Measurements from ENCODE around the gene SRL. TPM values are rescaled to one million over a fixed set of nuclear protein-coding genes. Genes with fewer than 3 reads are reported as not detected.
"Not testable (repeated sequence)": the region's sequence is repeated elsewhere in the genome, so short reads cannot be mapped to it uniquely, and the experiment has no call there.

Gene SRL
- total and polyA plus RNA-seq, 4 experiments from 2014 or later, result not detected

GRCh38 chr16:4214215-4214621 is 27.7 kb downstream of the SRL start:
- Histone ChIP-seq H3K27me3 (ENCODE audit: insufficient read depth, low read length) (no peaks in the 10 kb centered on the region), H3K36me3 (ENCODE audit: insufficient read depth, low read length) (no peaks in the 10 kb centered on the region), H3K4me3 (ENCODE audit: low read length in 2 of 2) (no peak overlapping the region), H3K27ac (ENCODE audit: low read depth, low read length) (no peak overlapping the region), H3K4me1 (ENCODE audit: insufficient read depth, low read length) (no peaks in the 10 kb centered on the region), H3K9me3 (ENCODE audit: control insufficient read depth in 1 of 2, low read length in 2 of 2) (no peaks in the 10 kb centered on the region)
- H3K36me3 Mint-ChIP-seq, result no peaks in the 10 kb centered on the region
- ChIA-PET CTCF (ENCODE audit: partially characterized antibody) (interaction anchor here (1.4 kb wide), 1 partner anchor 10 kb away, joined by 3 read pairs; no protein-coding TSS in a partner anchor), POLR2A (ENCODE audit: partially characterized antibody) (no interaction called here)
- intact Hi-C loops (cut with micrococcal nuclease), result no loop called here
- no peaks in the 10 kb centered on the region for H3K4me1 Mint-ChIP-seq
- H3K27ac Mint-ChIP-seq, result peak overlapping the region in 1 of 7 donors; percentile 47
- no peak for DNase-seq
- H3K27me3 Mint-ChIP-seq, result peaks cover 0 to 5% of the 10 kb centered on the region in 2 donors
- no peaks in the 10 kb centered on the region for H3K9me3 Mint-ChIP-seq
- H3K4me3 Mint-ChIP-seq, result no peak overlapping the region

- no peak overlapping the region for H3K4me3 Mint-ChIP-seq
- H3K27me3 Mint-ChIP-seq, result peaks cover 0 to 5% of the 10 kb centered on the region in 2 donors
- Histone ChIP-seq H3K27me3 (ENCODE audit: insufficient read depth, low read length) (no peaks in the 10 kb centered on the region), H3K4me1 (ENCODE audit: insufficient read depth, low read length) (no peaks in the 10 kb centered on the region), H3K27ac (ENCODE audit: low read depth, low read length) (no peak overlapping the region), H3K4me3 (ENCODE audit: low read length in 2 of 2) (no peak overlapping the region), H3K36me3 (ENCODE audit: insufficient read depth, low read length) (no peaks in the 10 kb centered on the region), H3K9me3 (ENCODE audit: control insufficient read depth in 1 of 2, low read length in 2 of 2) (no peaks in the 10 kb centered on the region)
- H3K9me3 Mint-ChIP-seq, result no peaks in the 10 kb centered on the region
- no peaks in the 10 kb centered on the region for H3K4me1 Mint-ChIP-seq
- H3K36me3 Mint-ChIP-seq, result no peaks in the 10 kb centered on the region
- CTCF ChIA-PET (ENCODE audit: partially characterized antibody), result interaction anchor here (1.4 kb wide), 1 partner anchor 9 kb away, joined by 3 read pairs; no protein-coding TSS in a partner anchor
- no peak for DNase-seq
- intact Hi-C loops (cut with micrococcal nuclease), result no loop called here
- POLR2A ChIA-PET (ENCODE audit: partially characterized antibody), result no interaction called here
- H3K27ac Mint-ChIP-seq, result no peak overlapping the region
Measured at GRCh38 chr16:4213737-4214136, 28.1 kb downstream of the SRL start.

GRCh38 chr16:4212934-4213296 is 29.0 kb downstream of the SRL start:
- H3K27me3 ChIP-seq (ENCODE audit: insufficient read depth, low read length), result no peaks in the 10 kb centered on the region
- Mint-ChIP-seq H3K9me3 (no peaks in the 10 kb centered on the region), H3K4me1 (peaks cover 0 to 8% (median 3%) of the 10 kb centered on the region in 4 donors), H3K4me3 (no peak overlapping the region), H3K27me3 (peaks cover 0 to 5% of the 10 kb centered on the region in 2 donors), H3K36me3 (no peaks in the 10 kb centered on the region), H3K27ac (no peak overlapping the region)
- CTCF ChIA-PET (ENCODE audit: partially characterized antibody), result interaction anchor here (1.4 kb wide), 1 partner anchor 8 kb away, joined by 3 read pairs; no protein-coding TSS in a partner anchor
- H3K4me3 ChIP-seq (ENCODE audit: low read length in 2 of 2), result no peak overlapping the region
- H3K27ac ChIP-seq (ENCODE audit: low read depth, low read length), result no peak overlapping the region
- intact Hi-C loops (cut with micrococcal nuclease), result no loop called here
- H3K4me1 ChIP-seq (ENCODE audit: insufficient read depth, low read length), result no peaks in the 10 kb centered on the region
- no peaks in the 10 kb centered on the region for H3K36me3 ChIP-seq (ENCODE audit: insufficient read depth, low read length)
- H3K9me3 ChIP-seq (ENCODE audit: control insufficient read depth in 1 of 2, low read length in 2 of 2), result no peaks in the 10 kb centered on the region
- POLR2A ChIA-PET (ENCODE audit: partially characterized antibody), result no interaction called here
- no peak for DNase-seq

- DNase-seq, result no peak
- CTCF ChIA-PET (ENCODE audit: partially characterized antibody), result no interaction called here
- peaks cover 0 to 13% (median 5%) of the 10 kb centered on the region in 4 donors for H3K4me1 Mint-ChIP-seq
- peak overlapping the region in 1 of 7 donors; percentile 11 for H3K27ac Mint-ChIP-seq
- POLR2A ChIA-PET (ENCODE audit: partially characterized antibody), result no interaction called here
- Histone ChIP-seq H3K4me1 (ENCODE audit: insufficient read depth, low read length) (peaks cover 4% of the 10 kb centered on the region), H3K9me3 (ENCODE audit: control insufficient read depth in 1 of 2, low read length in 2 of 2) (no peaks in the 10 kb centered on the region), H3K4me3 (ENCODE audit: low read length in 2 of 2) (no peak overlapping the region), H3K27me3 (ENCODE audit: insufficient read depth, low read length) (no peaks in the 10 kb centered on the region), H3K36me3 (ENCODE audit: insufficient read depth, low read length) (no peaks in the 10 kb centered on the region), H3K27ac (ENCODE audit: low read depth, low read length) (no peak overlapping the region)
- no peaks in the 10 kb centered on the region for H3K9me3 Mint-ChIP-seq
- intact Hi-C loops (cut with micrococcal nuclease), result no loop called here
- no peak overlapping the region for H3K4me3 Mint-ChIP-seq
- peaks cover 0 to 5% of the 10 kb centered on the region in 2 donors for H3K27me3 Mint-ChIP-seq
- no peaks in the 10 kb centered on the region for H3K36me3 Mint-ChIP-seq
Measured at GRCh38 chr16:4212211-4212933, 29.5 kb downstream of the SRL start.

GRCh38 chr16:4211445-4212210 is 30.3 kb downstream of the SRL start:
- H3K27ac Mint-ChIP-seq; H3K9me3 Mint-ChIP-seq; H3K36me3 ChIP-seq (ENCODE audit: insufficient read depth, low read length); intact Hi-C loops (cut with micrococcal nuclease); H3K27me3 Mint-ChIP-seq; H3K27ac ChIP-seq (ENCODE audit: low read depth, low read length); H3K27me3 ChIP-seq (ENCODE audit: insufficient read depth, low read length); H3K9me3 ChIP-seq (ENCODE audit: control insufficient read depth in 1 of 2, low read length in 2 of 2); CTCF ChIA-PET (ENCODE audit: partially characterized antibody); DNase-seq; H3K4me3 ChIP-seq (ENCODE audit: low read length in 2 of 2); H3K36me3 Mint-ChIP-seq; H3K4me3 Mint-ChIP-seq; POLR2A ChIA-PET (ENCODE audit: partially characterized antibody): not testable (repeated sequence)
- peaks cover 12% of the 10 kb centered on the region for H3K4me1 ChIP-seq (ENCODE audit: insufficient read depth, low read length)
- H3K4me1 Mint-ChIP-seq, result peaks cover 3 to 21% (median 10%) of the 10 kb centered on the region in 4 donors

GRCh38 chr16:4209666-4210065 is 32.2 kb downstream of the SRL start:
- H3K27ac Mint-ChIP-seq, result no peak overlapping the region
- no peaks in the 10 kb centered on the region for H3K36me3 Mint-ChIP-seq
- H3K27me3 ChIP-seq (ENCODE audit: insufficient read depth, low read length), result no peaks in the 10 kb centered on the region
- H3K4me1 Mint-ChIP-seq, result peaks cover 4 to 28% (median 12%) of the 10 kb centered on the region in 4 donors
- DNase-seq, result no peak
- ChIA-PET CTCF (ENCODE audit: partially characterized antibody) (interaction anchor here (0.6 kb wide), 1 partner anchor 77 kb away, joined by 3 read pairs; no protein-coding TSS in a partner anchor), POLR2A (ENCODE audit: partially characterized antibody) (no interaction called here)
- no peaks in the 10 kb centered on the region for H3K36me3 ChIP-seq (ENCODE audit: insufficient read depth, low read length)
- intact Hi-C loops (cut with micrococcal nuclease), result no loop called here
- no peak overlapping the region for H3K4me3 ChIP-seq (ENCODE audit: low read length in 2 of 2)
- H3K9me3 ChIP-seq (ENCODE audit: control insufficient read depth in 1 of 2, low read length in 2 of 2), result no peaks in the 10 kb centered on the region
- no peaks in the 10 kb centered on the region for H3K9me3 Mint-ChIP-seq
- peaks cover 17% of the 10 kb centered on the region for H3K4me1 ChIP-seq (ENCODE audit: insufficient read depth, low read length)
- no peak overlapping the region for H3K27ac ChIP-seq (ENCODE audit: low read depth, low read length)
- peaks cover 0 to 5% of the 10 kb centered on the region in 2 donors for H3K27me3 Mint-ChIP-seq
- no peak overlapping the region for H3K4me3 Mint-ChIP-seq

GRCh38 chr16:4208341-4208751 is 33.5 kb downstream of the SRL start:
- H3K36me3 Mint-ChIP-seq, result no peaks in the 10 kb centered on the region
- H3K27ac Mint-ChIP-seq, result peak overlapping the region in 1 of 7 donors; percentile 53
- peaks cover 4 to 28% (median 12%) of the 10 kb centered on the region in 4 donors for H3K4me1 Mint-ChIP-seq
- Histone ChIP-seq H3K4me3 (ENCODE audit: low read length in 2 of 2) (no peak overlapping the region), H3K4me1 (ENCODE audit: insufficient read depth, low read length) (peaks cover 17% of the 10 kb centered on the region), H3K9me3 (ENCODE audit: control insufficient read depth in 1 of 2, low read length in 2 of 2) (no peaks in the 10 kb centered on the region), H3K36me3 (ENCODE audit: insufficient read depth, low read length) (no peaks in the 10 kb centered on the region), H3K27ac (ENCODE audit: low read depth, low read length) (no peak overlapping the region), H3K27me3 (ENCODE audit: insufficient read depth, low read length) (no peaks in the 10 kb centered on the region)
- POLR2A ChIA-PET (ENCODE audit: partially characterized antibody), result no interaction called here
- H3K4me3 Mint-ChIP-seq, result peak overlapping the region in 2 of 8 donors; percentile 36 to 41
- CTCF ChIA-PET (ENCODE audit: partially characterized antibody), result no interaction called here
- DNase-seq, result no peak
- intact Hi-C loops (cut with micrococcal nuclease), result no loop called here
- no peaks in the 10 kb centered on the region for H3K9me3 Mint-ChIP-seq
- H3K27me3 Mint-ChIP-seq, result peaks cover 0 to 2% of the 10 kb centered on the region in 2 donors

Measured in CD4-positive, alpha-beta memory T cell (primary cell).